BLaER1 treated with 17β-estradiol and CSF1 and Interleukin-3, amounts not matched to agents 10 nM and 100 nM (cell line): ENCODE results near the gene LAMTOR3.
A peak's percentile ranks its signal among the peaks of the same experiment; 100 is the strongest.

Source experiments
- H3K27ac ChIP-seq, 11 experiments: shearing (Covaris generic); formaldehyde crosslinking; 2 replicates each; pipeline ENCODE4 v1.8.1; 2022
- H3K27me3 ChIP-seq, 11 experiments: shearing (Covaris generic); formaldehyde crosslinking; 2 replicates each; pipeline ENCODE4 v1.8.1; 2022
- H3K36me3 ChIP-seq, 11 experiments: shearing (Covaris generic); formaldehyde crosslinking; 2 replicates each; pipeline ENCODE4 v1.8.1; 2022
- H3K4me1 ChIP-seq, 10 experiments: shearing (Covaris generic); formaldehyde crosslinking; 2 replicates each; pipeline ENCODE4 v1.8.1; 2022
- H3K4me2 ChIP-seq, 11 experiments: shearing (Covaris generic); formaldehyde crosslinking; 2 replicates each; pipeline ENCODE4 v1.8.1; 2022
- H3K4me3 ChIP-seq, 10 experiments: shearing (Covaris generic); formaldehyde crosslinking; 2 replicates each; pipeline ENCODE4 v1.8.1; 2022
- H3K9ac ChIP-seq, 11 experiments: shearing (Covaris generic); formaldehyde crosslinking; 2 replicates each; pipeline ENCODE4 v1.8.1; 2022
- H3K9me3 ChIP-seq, 11 experiments: shearing (Covaris generic); formaldehyde crosslinking; replicated peaks in 1 of 11; 2 replicates each; pipeline ENCODE4 v1.8.1; 2022
- H4K20me1 ChIP-seq, 11 experiments: shearing (Covaris generic); formaldehyde crosslinking; 2 replicates each; pipeline ENCODE4 v1.8.1; 2022
- Cebpa-rat ChIP-seq, 11 experiments: shearing (Covaris generic); IDR thresholded peaks; 2 replicates each; pipeline ENCODE4 v1.8.1; 2022

LAMTOR3 gene

GRCh38 chr4:99894161-99894997, at the start of gene LAMTOR3:
Gene LAMTOR3 (minus strand): TSS chr4:99894427. CDS start chr4:99893963, 464 bp downstream.
- peak within 1 kb of the TSS; percentile 78 to 95 (median 83) for H3K27ac ChIP-seq
- peak within 1 kb of the TSS; percentile 82 to 98 (median 96) for H3K4me3 ChIP-seq
- peaks cover 0 to 33% (median 8%) of the 10 kb centered on the region in 11 experiments; a peak in 9 of 22 replicates for H4K20me1 ChIP-seq
- peaks cover 6 to 42% (median 12%) of the 10 kb centered on the region in 11 experiments; a peak in 15 of 22 replicates for H3K36me3 ChIP-seq
- H3K9ac ChIP-seq: peak within 1 kb of the TSS; percentile 82 to 97 (median 87)
- no peaks in the 10 kb centered on the region for H3K9me3 ChIP-seq
- peak within 1 kb of the TSS; percentile 82 to 98 (median 92) for H3K4me2 ChIP-seq
- TF ChIP-seq Cebpa-rat (IDR thresholded peaks at IDR 0.05): no peak
- peaks cover 18 to 48% (median 26%) of the 10 kb centered on the region in 10 experiments for H3K4me1 ChIP-seq
- no peaks in the 10 kb centered on the region for H3K27me3 ChIP-seq

- Histone ChIP-seq H4K20me1 (peaks cover 20 to 93% (median 63%) of the 10 kb centered on the region in 11 experiments; a peak in 19 of 22 replicates), H3K27ac (no peak overlapping the region), H3K9me3 (peaks cover 35 to 50% (median 44%) of the 10 kb centered on the region in 11 experiments), H3K4me1 (peaks cover under 1 to 13% (median 5%) of the 10 kb centered on the region in 10 experiments; a peak in 14 of 20 replicates), H3K4me2 (no peak overlapping the region), H3K36me3 (peaks cover 49 to 85% (median 70%) of the 10 kb centered on the region in 11 experiments), H3K9ac (no peak overlapping the region), H3K27me3 (no peaks in the 10 kb centered on the region), H3K4me3 (no peak overlapping the region)
- no peak for TF ChIP-seq Cebpa-rat (IDR thresholded peaks at IDR 0.05)
Measured at GRCh38 chr4:99938243-99938753, 44.1 kb upstream of the LAMTOR3 start.

GRCh38 chr4:99934891-99935290, 40.7 kb upstream of the LAMTOR3 start:
- Histone ChIP-seq H3K9ac (no peak overlapping the region), H3K36me3 (peaks cover 54 to 92% (median 80%) of the 10 kb centered on the region in 11 experiments), H3K27ac (no peak overlapping the region), H3K4me1 (no peaks in the 10 kb centered on the region), H3K9me3 (peaks cover 35 to 59% (median 46%) of the 10 kb centered on the region in 11 experiments), H4K20me1 (peaks cover 13 to 92% (median 65%) of the 10 kb centered on the region in 11 experiments; a peak in 18 of 22 replicates), H3K27me3 (no peaks in the 10 kb centered on the region), H3K4me3 (no peak overlapping the region), H3K4me2 (no peak overlapping the region)
- no peak for TF ChIP-seq Cebpa-rat (IDR thresholded peaks at IDR 0.05)

GRCh38 chr4:99927566-99927965, 33.3 kb upstream of the LAMTOR3 start:
- H3K4me3 ChIP-seq: no peak overlapping the region
- H3K9ac ChIP-seq: no peak overlapping the region
- H3K4me1 ChIP-seq: no peaks in the 10 kb centered on the region
- H3K27me3 ChIP-seq: no peaks in the 10 kb centered on the region
- no peak overlapping the region for H3K4me2 ChIP-seq
- H3K36me3 ChIP-seq: peaks cover 52 to 92% (median 83%) of the 10 kb centered on the region in 11 experiments
- no peak overlapping the region for H3K27ac ChIP-seq
- peaks cover 0 to 3% (median 0%) of the 10 kb centered on the region in 11 experiments; a peak in 2 of 22 replicates for H3K9me3 ChIP-seq
- no peak for TF ChIP-seq Cebpa-rat (IDR thresholded peaks at IDR 0.05)
- H4K20me1 ChIP-seq: peaks cover 15 to 90% (median 51%) of the 10 kb centered on the region in 11 experiments; a peak in 20 of 22 replicates

- H3K4me2 ChIP-seq: no peak overlapping the region
- no peaks in the 10 kb centered on the region for H3K27me3 ChIP-seq
- peaks cover 0 to 32% (median 7%) of the 10 kb centered on the region in 11 experiments; a peak in 10 of 22 replicates for H4K20me1 ChIP-seq
- H3K9ac ChIP-seq: no peak overlapping the region
- no peak overlapping the region for H3K27ac ChIP-seq
- peaks cover 6 to 23% (median 14%) of the 10 kb centered on the region in 11 experiments; a peak in 17 of 22 replicates for H3K9me3 ChIP-seq
- TF ChIP-seq Cebpa-rat (IDR thresholded peaks at IDR 0.05): no peak
- no peaks in the 10 kb centered on the region for H3K4me1 ChIP-seq
- H3K4me3 ChIP-seq: no peak overlapping the region
- H3K36me3 ChIP-seq: peaks cover 69 to 100% (median 91%) of the 10 kb centered on the region in 11 experiments
Measured at GRCh38 chr4:99921174-99921573, 26.9 kb upstream of the LAMTOR3 start.

- Histone ChIP-seq H3K9me3 (peaks cover 6 to 23% (median 14%) of the 10 kb centered on the region in 11 experiments; a peak in 17 of 22 replicates), H3K36me3 (peaks cover 83 to 100% (median 92%) of the 10 kb centered on the region in 11 experiments), H3K27me3 (no peaks in the 10 kb centered on the region), H3K4me3 (no peak overlapping the region), H3K27ac (no peak overlapping the region), H3K4me1 (no peaks in the 10 kb centered on the region), H3K4me2 (no peak overlapping the region), H4K20me1 (peaks cover 0 to 13% (median 0%) of the 10 kb centered on the region in 11 experiments; a peak in 4 of 22 replicates), H3K9ac (no peak overlapping the region)
- TF ChIP-seq Cebpa-rat (IDR thresholded peaks at IDR 0.05): no peak
Measured at GRCh38 chr4:99918656-99919055, 24.4 kb upstream of the LAMTOR3 start.

- peaks cover 6 to 23% (median 14%) of the 10 kb centered on the region in 11 experiments; a peak in 17 of 22 replicates for H3K9me3 ChIP-seq
- no peak for TF ChIP-seq Cebpa-rat (IDR thresholded peaks at IDR 0.05)
Measured at GRCh38 chr4:99917575-99917974, 23.3 kb upstream of the LAMTOR3 start.

GRCh38 chr4:99915449-99915848, 21.2 kb upstream of the LAMTOR3 start:
- no peak overlapping the region for H3K4me2 ChIP-seq
- H3K4me3 ChIP-seq: no peak overlapping the region
- no peak for TF ChIP-seq Cebpa-rat (IDR thresholded peaks at IDR 0.05)
- H4K20me1 ChIP-seq: peaks cover 0 to 8% (median 0%) of the 10 kb centered on the region in 11 experiments; a peak in 3 of 22 replicates
- H3K9ac ChIP-seq: no peak overlapping the region
- H3K9me3 ChIP-seq: peaks cover 6 to 23% (median 14%) of the 10 kb centered on the region in 11 experiments; a peak in 17 of 22 replicates
- H3K36me3 ChIP-seq: peaks cover 61 to 95% (median 84%) of the 10 kb centered on the region in 11 experiments
- no peaks in the 10 kb centered on the region for H3K27me3 ChIP-seq
- no peaks in the 10 kb centered on the region for H3K4me1 ChIP-seq
- H3K27ac ChIP-seq: no peak overlapping the region

More at GRCh38 chr4:99917575-99917974, 23.3 kb upstream of the LAMTOR3 start:
- H3K27ac ChIP-seq: no peak overlapping the region
- H3K4me1 ChIP-seq: no peaks in the 10 kb centered on the region
- no peaks in the 10 kb centered on the region for H3K27me3 ChIP-seq
- H3K4me3 ChIP-seq: no peak overlapping the region
- no peak overlapping the region for H3K4me2 ChIP-seq
- H4K20me1 ChIP-seq: peaks cover 0 to 8% (median 0%) of the 10 kb centered on the region in 11 experiments; a peak in 3 of 22 replicates
- H3K36me3 ChIP-seq: peaks cover 76 to 100% (median 89%) of the 10 kb centered on the region in 11 experiments
- no peak overlapping the region for H3K9ac ChIP-seq
